Measurements from ENCODE around the gene ZNF738. TPM values are rescaled to one million over a fixed set of nuclear protein-coding genes. Genes with fewer than 3 reads are reported as not detected.
"Not testable (repeated sequence)": the region's sequence is repeated elsewhere in the genome, so short reads cannot be mapped to it uniquely, and the experiment has no call there.

ZNF738 gene
- total and polyA plus RNA-seq, 2 donors (not counting 1 experiment from before 2014, with no cell fraction given), result 3.8 to 4.9 TPM

DNA sequence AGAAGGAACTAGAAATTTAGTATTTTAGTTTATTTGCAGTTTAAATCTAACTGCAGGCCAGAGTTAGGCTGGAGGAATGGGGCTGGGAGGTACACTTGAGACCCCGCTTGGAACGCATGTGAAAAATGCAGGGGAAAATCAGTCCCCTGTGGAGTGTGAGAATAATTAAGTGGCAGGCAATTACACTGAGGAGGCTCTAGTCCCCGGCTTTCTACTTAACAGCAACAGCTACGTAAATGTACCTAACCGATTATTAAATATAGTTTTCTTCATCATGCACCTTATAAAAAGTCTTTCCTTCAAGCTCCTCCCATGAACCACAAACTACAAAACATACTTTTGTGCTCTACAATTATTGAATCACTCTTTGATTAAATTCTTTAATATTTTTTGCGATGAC lies 30.4 kb upstream of the ZNF738 start:
- TF ChIP-seq, protein P1, sequence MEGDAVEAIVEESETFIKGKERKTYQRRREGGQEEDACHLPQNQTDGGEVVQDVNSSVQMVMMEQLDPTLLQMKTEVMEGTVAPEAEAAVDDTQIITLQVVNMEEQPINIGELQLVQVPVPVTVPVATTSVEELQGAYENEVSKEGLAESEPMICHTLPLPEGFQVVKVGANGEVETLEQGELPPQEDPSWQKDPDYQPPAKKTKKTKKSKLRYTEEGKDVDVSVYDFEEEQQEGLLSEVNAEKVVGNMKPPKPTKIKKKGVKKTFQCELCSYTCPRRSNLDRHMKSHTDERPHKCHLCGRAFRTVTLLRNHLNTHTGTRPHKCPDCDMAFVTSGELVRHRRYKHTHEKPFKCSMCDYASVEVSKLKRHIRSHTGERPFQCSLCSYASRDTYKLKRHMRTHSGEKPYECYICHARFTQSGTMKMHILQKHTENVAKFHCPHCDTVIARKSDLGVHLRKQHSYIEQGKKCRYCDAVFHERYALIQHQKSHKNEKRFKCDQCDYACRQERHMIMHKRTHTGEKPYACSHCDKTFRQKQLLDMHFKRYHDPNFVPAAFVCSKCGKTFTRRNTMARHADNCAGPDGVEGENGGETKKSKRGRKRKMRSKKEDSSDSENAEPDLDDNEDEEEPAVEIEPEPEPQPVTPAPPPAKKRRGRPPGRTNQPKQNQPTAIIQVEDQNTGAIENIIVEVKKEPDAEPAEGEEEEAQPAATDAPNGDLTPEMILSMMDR (conservative IDR thresholded peaks at IDR 0.05 in 1 of 2, IDR thresholded peaks at IDR 0.05 in 1 of 2; ENCODE audit: low read depth in 1 of 2, low read length in 2 of 2), result no peak
- TF ChIP-seq EZH2 (IDR thresholded peaks at IDR 0.05; ENCODE audit: low read length, missing control alignments), result no peak
- Histone ChIP-seq H3K4me2 (ENCODE audit: extremely low read depth, insufficient read depth, low read length) (peak overlapping the region; percentile 93), H3K4me1 (ENCODE audit: control insufficient read depth, extremely low read depth, insufficient read depth, low read length) (no peaks in the 10 kb centered on the region), H3K27me3 (ENCODE audit: control insufficient read depth, insufficient read depth, low read length) (no peaks in the 10 kb centered on the region), H3K9ac (ENCODE audit: insufficient read depth, low read length) (peak overlapping the region; percentile 91), H4K20me1 (ENCODE audit: control insufficient read depth, extremely low read depth, insufficient read depth, low read length) (no peaks in the 10 kb centered on the region), H3K36me3 (ENCODE audit: control insufficient read depth, insufficient read depth, low read length) (no peaks in the 10 kb centered on the region), H3K79me2 (ENCODE audit: control insufficient read depth, insufficient read depth, low read length) (peaks cover 20% of the 10 kb centered on the region), H3K4me3 (replicated peaks in 1 of 4; ENCODE audit: control extremely low read depth in 1 of 4, insufficient read depth in 1 of 4, low read depth in 3 of 4, low read length in 4 of 4) (peak overlapping the region; percentile 80 to 88 (median 88)), H3K9me3 (ENCODE audit: control insufficient read depth, insufficient read depth, low read depth, low read length) (no peaks in the 10 kb centered on the region), H3K27ac (ENCODE audit: insufficient read depth, low read length) (peak overlapping the region; percentile 98), H2AFZ (ENCODE audit: low read length) (peak overlapping the region; percentile 97)
- DNase-seq (ENCODE audit: low read depth in 2 of 2), result peak in 1 of 2 donors; percentile 6

GRCh38 chr19:21328885-21329605 lies 29.8 kb upstream of the ZNF738 start, which contains the start of gene ZNF708:
TSS of gene ZNF708 (minus strand) at chr19:21329410. CDS start at chr19:21329212, 198 bp downstream.
- TF ChIP-seq, protein P1 (conservative IDR thresholded peaks at IDR 0.05 in 1 of 2, IDR thresholded peaks at IDR 0.05 in 1 of 2; ENCODE audit: low read depth in 1 of 2, low read length in 2 of 2), result no peak
- no peak for TF ChIP-seq EZH2 (IDR thresholded peaks at IDR 0.05; ENCODE audit: low read length, missing control alignments)
- H3K9me3 ChIP-seq (ENCODE audit: control insufficient read depth, insufficient read depth, low read depth, low read length), result no peaks in the 10 kb centered on the region
- H3K4me2 ChIP-seq (ENCODE audit: extremely low read depth, insufficient read depth, low read length), result peak within 1 kb of the TSS; percentile 93
- peak within 1 kb of the TSS; percentile 80 to 88 (median 88) for H3K4me3 ChIP-seq (replicated peaks in 1 of 4; ENCODE audit: control extremely low read depth in 1 of 4, insufficient read depth in 1 of 4, low read depth in 3 of 4, low read length in 4 of 4)
- H3K4me1 ChIP-seq (ENCODE audit: control insufficient read depth, extremely low read depth, insufficient read depth, low read length), result no peaks in the 10 kb centered on the region
- DNase-seq (ENCODE audit: low read depth in 2 of 2), result peak; percentile 90 to 91
- peaks cover 20% of the 10 kb centered on the region for H3K79me2 ChIP-seq (ENCODE audit: control insufficient read depth, insufficient read depth, low read length)
- H3K36me3 ChIP-seq (ENCODE audit: control insufficient read depth, insufficient read depth, low read length), result no peaks in the 10 kb centered on the region
- H3K9ac ChIP-seq (ENCODE audit: insufficient read depth, low read length), result peak within 1 kb of the TSS; percentile 91
- H4K20me1 ChIP-seq (ENCODE audit: control insufficient read depth, extremely low read depth, insufficient read depth, low read length), result no peaks in the 10 kb centered on the region
- H3K27ac ChIP-seq (ENCODE audit: insufficient read depth, low read length), result peak within 1 kb of the TSS; percentile 98
- H3K27me3 ChIP-seq (ENCODE audit: control insufficient read depth, insufficient read depth, low read length), result no peaks in the 10 kb centered on the region
- peak within 1 kb of the TSS; percentile 97 for H2AFZ ChIP-seq (ENCODE audit: low read length)

- Histone ChIP-seq H4K20me1 (ENCODE audit: control insufficient read depth, extremely low read depth, insufficient read depth, low read length) (no peaks in the 10 kb centered on the region), H3K9ac (ENCODE audit: insufficient read depth, low read length) (no peak overlapping the region), H3K79me2 (ENCODE audit: control insufficient read depth, insufficient read depth, low read length) (no peaks in the 10 kb centered on the region), H3K4me1 (ENCODE audit: control insufficient read depth, extremely low read depth, insufficient read depth, low read length) (no peaks in the 10 kb centered on the region), H3K27me3 (ENCODE audit: control insufficient read depth, insufficient read depth, low read length) (no peaks in the 10 kb centered on the region), H3K36me3 (ENCODE audit: control insufficient read depth, insufficient read depth, low read length) (no peaks in the 10 kb centered on the region), H2AFZ (ENCODE audit: low read length) (no peak overlapping the region), H3K9me3 (ENCODE audit: control insufficient read depth, insufficient read depth, low read depth, low read length) (no peaks in the 10 kb centered on the region), H3K4me2 (ENCODE audit: extremely low read depth, insufficient read depth, low read length) (no peak overlapping the region), H3K4me3 (replicated peaks in 1 of 4; ENCODE audit: control extremely low read depth in 1 of 4, insufficient read depth in 1 of 4, low read depth in 3 of 4, low read length in 4 of 4) (no peak overlapping the region), H3K27ac (ENCODE audit: insufficient read depth, low read length) (no peak overlapping the region)
- DNase-seq (ENCODE audit: low read depth in 2 of 2), result no peak
- TF ChIP-seq EZH2 (IDR thresholded peaks at IDR 0.05; ENCODE audit: low read length, missing control alignments), result no peak
- TF ChIP-seq, protein P1 (conservative IDR thresholded peaks at IDR 0.05 in 1 of 2, IDR thresholded peaks at IDR 0.05 in 1 of 2; ENCODE audit: low read depth in 1 of 2, low read length in 2 of 2), result no peak
These were observed 23.1 kb upstream of the ZNF738 start for GRCh38 chr19:21335721-21336120.

- H2AFZ ChIP-seq (ENCODE audit: low read length); H3K79me2 ChIP-seq (ENCODE audit: control insufficient read depth, insufficient read depth, low read length); H3K4me2 ChIP-seq (ENCODE audit: extremely low read depth, insufficient read depth, low read length); H3K4me1 ChIP-seq (ENCODE audit: control insufficient read depth, extremely low read depth, insufficient read depth, low read length); H3K27me3 ChIP-seq (ENCODE audit: control insufficient read depth, insufficient read depth, low read length); H3K4me3 ChIP-seq (replicated peaks in 1 of 4; ENCODE audit: control extremely low read depth in 1 of 4, insufficient read depth in 1 of 4, low read depth in 3 of 4, low read length in 4 of 4); H3K27ac ChIP-seq (ENCODE audit: insufficient read depth, low read length); H4K20me1 ChIP-seq (ENCODE audit: control insufficient read depth, extremely low read depth, insufficient read depth, low read length); H3K36me3 ChIP-seq (ENCODE audit: control insufficient read depth, insufficient read depth, low read length); DNase-seq (ENCODE audit: low read depth in 2 of 2); H3K9me3 ChIP-seq (ENCODE audit: control insufficient read depth, insufficient read depth, low read depth, low read length); H3K9ac ChIP-seq (ENCODE audit: insufficient read depth, low read length): not testable (repeated sequence)
These were observed 14.0 kb upstream of the ZNF738 start for GRCh38 chr19:21344841-21345240.

Data from fibroblast of lung (primary cell).